Epithelial cell of proximal tubule (primary cell): ENCODE data around the gene AKR7A2. TPM values are rescaled to one million over a fixed set of nuclear protein-coding genes. Genes with fewer than 3 reads are reported as not detected.
A peak's percentile ranks its signal among the peaks of the same experiment; 100 is the strongest.
"Not testable (repeated sequence)": the region's sequence is repeated elsewhere in the genome, so short reads cannot be mapped to it uniquely, and the experiment has no call there.

Experiments used
- DNase-seq: peaks from one replicate; pipeline ENCODE4 v3.0.0-alpha.2; 2011; ENCODE audit warnings: low read depth
- H3K4me3 ChIP-seq: 2 replicates; pipeline ENCODE4 v1.5.1; 2011; ENCODE audit warnings: low read depth, mild to moderate bottlenecking, low read length
- CTCF ChIP-seq: conservative IDR thresholded peaks from 2 replicates; pipeline ENCODE4 v1.5.1; 2012; ENCODE audit warnings: low read depth, mild to moderate bottlenecking, low read length
- total RNA-seq: library from RNA; depleted of rRNA; stranded (reverse); fragments of >200 nt; gene quantifications from 2 replicates; pipeline ENCODE4 v1.2.3, GENCODE V29; 2015

AKR7A2 gene
- total RNA-seq, 1 donor from 2014 or later, result 92.4 TPM

DNA sequence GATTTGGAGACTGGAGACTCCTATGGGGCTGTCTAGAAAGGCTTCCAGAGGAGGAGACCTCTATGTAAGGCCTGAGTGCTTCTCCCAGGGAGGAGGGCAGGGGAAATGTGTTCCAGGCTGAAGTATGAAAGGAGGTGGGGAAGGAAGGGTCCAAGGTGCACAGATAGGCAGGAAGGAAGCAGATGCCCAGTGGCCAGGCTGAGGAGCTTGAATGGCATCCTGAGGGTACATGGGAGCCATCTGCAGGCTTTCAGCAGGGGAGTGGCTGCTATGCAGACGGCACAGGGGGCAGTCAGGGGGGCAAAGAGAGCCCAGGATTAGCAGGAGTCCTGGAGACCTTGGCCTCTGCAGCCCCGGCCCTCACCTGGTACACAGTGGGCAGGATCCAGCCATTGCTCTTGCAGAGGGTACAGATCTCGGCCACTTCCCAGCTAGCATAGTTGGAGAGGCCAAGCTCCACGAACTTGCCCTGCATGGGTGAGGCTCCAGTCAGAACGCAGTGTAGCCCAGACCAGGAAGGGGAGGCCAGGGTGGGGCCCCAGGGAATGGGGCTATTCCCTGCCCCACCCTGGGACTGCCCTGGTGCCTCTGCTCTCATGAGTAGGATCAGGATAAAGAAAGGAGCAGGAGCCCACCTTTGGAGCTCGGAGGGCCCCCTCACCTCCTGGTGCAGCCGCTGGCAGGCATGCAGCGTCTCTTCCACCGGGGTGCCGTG, 4.0 kb downstream of the AKR7A2 start:
- no peak for TF ChIP-seq CTCF
- no peak overlapping the region for H3K4me3 ChIP-seq
- no peak for DNase-seq

DNA sequence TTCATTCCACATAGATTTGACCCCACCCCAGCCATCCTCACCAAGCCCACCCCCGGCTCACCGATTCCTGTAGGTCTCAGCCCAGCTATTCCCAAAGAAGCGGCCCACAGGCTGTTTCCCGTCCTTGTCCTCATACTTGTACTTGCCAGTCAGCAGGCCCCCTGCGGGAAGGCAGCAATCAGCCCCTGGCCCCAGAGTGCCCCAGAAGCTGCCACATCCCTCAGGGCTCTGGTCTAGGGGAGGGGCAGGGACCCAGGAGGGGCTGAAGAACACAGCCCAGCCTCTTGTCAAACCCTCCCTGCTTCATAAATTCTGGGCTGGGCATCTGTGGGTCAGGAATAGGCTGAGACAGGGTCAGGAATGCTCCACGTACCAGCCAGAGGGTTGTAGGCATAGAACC, 5.0 kb downstream of the AKR7A2 start:
- TF ChIP-seq CTCF, result no peak
- no peak overlapping the region for H3K4me3 ChIP-seq
- no peak for DNase-seq

DNA sequence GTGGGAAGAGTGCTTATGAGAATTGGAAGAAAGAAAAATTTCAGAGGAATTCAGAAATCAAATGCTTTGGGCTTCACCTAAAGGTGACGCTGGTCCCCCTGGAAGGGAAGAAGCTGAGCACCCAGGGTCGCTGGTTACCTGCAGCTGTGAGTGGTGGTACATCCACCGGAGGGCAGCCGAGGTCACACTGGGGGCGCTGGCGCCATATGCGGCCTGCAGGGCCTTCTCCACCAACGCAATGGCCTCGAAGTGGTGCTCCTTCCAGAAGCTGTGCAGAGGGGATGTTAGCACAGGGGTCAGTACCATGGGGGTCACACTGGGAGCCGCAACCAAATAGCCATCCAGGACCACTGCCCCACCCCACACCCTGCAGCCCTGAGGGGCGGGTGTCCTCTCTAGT, 6.1 kb downstream of the AKR7A2 start:
- TF ChIP-seq CTCF, result no peak

GRCh38 chr1:19304081-19304480, 7.9 kb downstream of the AKR7A2 start:
- not testable (repeated sequence) for DNase-seq, H3K4me3 ChIP-seq

More for the DNA sequence above, 6.1 kb downstream of the AKR7A2 start:
- H3K4me3 ChIP-seq, result no peak overlapping the region
- DNase-seq, result no peak

DNA sequence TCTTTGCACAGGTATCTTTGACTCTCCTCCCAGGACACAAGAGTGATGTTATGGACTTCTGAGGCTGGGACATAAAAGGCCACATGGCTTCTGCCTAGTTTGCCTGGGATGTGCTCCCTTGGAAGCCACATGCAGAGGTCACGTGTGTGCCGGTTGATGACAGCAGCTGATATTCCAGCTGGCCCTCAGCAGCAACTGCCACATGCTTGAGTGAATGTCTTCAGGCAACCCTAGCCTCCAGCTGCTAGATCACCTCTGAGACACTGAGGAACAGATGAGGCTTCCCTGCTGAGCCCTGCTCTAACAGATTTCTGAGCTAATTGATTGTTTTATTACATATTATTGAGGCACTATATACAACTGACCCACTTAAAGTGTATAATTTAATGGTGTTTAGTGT, 11.7 kb downstream of the AKR7A2 start:
- no peak overlapping the region for H3K4me3 ChIP-seq
- no peak for TF ChIP-seq CTCF
- no peak for DNase-seq

GRCh38 chr1:19294638-19295037, 17.3 kb downstream of the AKR7A2 start:
- TF ChIP-seq CTCF, result no peak
- no peak overlapping the region for H3K4me3 ChIP-seq
- no peak for DNase-seq

DNA sequence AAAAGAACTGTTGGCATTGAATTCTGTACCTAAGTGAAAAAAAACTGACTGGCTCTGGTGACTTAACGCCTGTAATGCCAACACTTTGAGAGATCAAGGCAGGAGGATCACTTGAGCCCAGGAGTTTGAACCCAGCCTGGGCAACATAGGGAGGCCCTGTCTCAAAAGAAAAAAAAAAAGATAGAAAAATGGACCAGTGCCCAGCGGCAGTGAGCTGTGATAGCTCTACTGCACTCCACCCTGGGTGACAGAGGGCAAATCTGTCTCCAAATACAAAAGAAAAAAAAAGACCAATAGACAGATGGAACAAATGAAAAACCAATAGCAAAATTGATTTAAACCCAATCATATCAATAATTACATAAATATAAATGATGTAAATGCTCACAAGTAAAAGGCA, 22.7 kb downstream of the AKR7A2 start:
- no peak for DNase-seq
- H3K4me3 ChIP-seq, result peak overlapping the region; percentile 60
- no peak for TF ChIP-seq CTCF

GRCh38 chr1:19288324-19289241, 23.4 kb downstream of the AKR7A2 start, which contains the start of gene AKR7A3:
Gene AKR7A3, minus strand, starts transcription at chr1:19288770. Its CDS starts 61 bp downstream, at chr1:19288709.
- DNase-seq, result not testable (repeated sequence)
- peak within 1 kb of the TSS; percentile 60 for H3K4me3 ChIP-seq
